Upper lobe of left lung (tissue), 6 donors: ENCODE measurements around the gene SPG11. TPM values are rescaled to one million over a fixed set of nuclear protein-coding genes. Genes with fewer than 3 reads are reported as not detected.

Source experiments
- ATAC-seq, 2 donors: fragments of 200-7000 bp; cut with Tn5 transposase; one replicate each; pipeline ENCODE4 v1.9.1; 2022; ENCODE audit warnings: mild to moderate bottlenecking in 2 of 2, moderate library complexity in 2 of 2; ENCODE audit not compliant: low FRiP score in 2 of 2
- DNase-seq, 2 donors: peaks; one replicate each; pipeline ENCODE4 v3.0.0-alpha.2; 2019 to 2020
- H3K27ac ChIP-seq, 4 donors: fragments of 200-600 bp; sonication (generic); one replicate each; pipeline ENCODE4 v1.5.1; 2016 to 2019
- H3K27me3 ChIP-seq, 4 donors: fragments of 200-600 bp; sonication (generic); one replicate each; pipeline ENCODE4 v1.5.1; 2017 to 2019
- H3K36me3 ChIP-seq, 4 donors: fragments of 200-600 bp; sonication (generic); one replicate each; pipeline ENCODE4 v1.5.1; 2016 to 2019
- H3K4me1 ChIP-seq, 4 donors: fragments of 200-600 bp; sonication (generic); one replicate each; pipeline ENCODE4 v1.5.1; 2018 to 2019
- H3K4me3 ChIP-seq, 4 donors: fragments of 200-600 bp; sonication (generic); one replicate each; pipeline ENCODE4 v1.5.1; 2017 to 2019; ENCODE audit warnings: mild to moderate bottlenecking in 2 of 4, moderate library complexity in 1 of 4
- H3K9me3 ChIP-seq, 4 donors: fragments of 200-600 bp; sonication (generic); one replicate each; pipeline ENCODE4 v1.5.1; 2018 to 2019
- EP300 ChIP-seq, 4 donors: sonication (generic); formaldehyde crosslinking; IDR thresholded peaks; one replicate each; pipeline ENCODE4 v1.5.1; 2017; ENCODE audit warnings: antibody characterized with exemption in 4 of 4, control low read depth in 2 of 4
- POLR2A ChIP-seq, 4 donors: fragments of 450-650 bp; IDR thresholded peaks; one replicate each; pipeline ENCODE4 v1.5.1; 2016 to 2017; ENCODE audit warnings: antibody characterized with exemption in 4 of 4, mild to moderate bottlenecking in 2 of 4
- POLR2AphosphoS5 ChIP-seq, 2 donors: sonication (generic); formaldehyde crosslinking; IDR thresholded peaks; one replicate each; pipeline ENCODE4 v1.5.1; 2017; ENCODE audit warnings: antibody characterized with exemption in 2 of 2
- WGBS, 2 donors: methylation state at CpG; one replicate each; pipeline ENCODE4 v1.1.5; 2017 to 2018; 5-methylcytosine and 5-hydroxymethylcytosine counted together
- total RNA-seq, 6 donors: library from RNA; depleted of rRNA in 4 of 6; stranded (reverse); fragments of >200 nt in 4 of 6; gene quantifications; one replicate each; pipeline versions ENCODE4 v1.1.0 to v1.2.1, GENCODE V29; 2016 to 2021
- TF ChIP-seq, protein P1 (sequence below), 6 experiments: fragments of 450-650 bp in 4 of 6; fragments of 200-600 bp in 2 of 6; sonication (generic) in 2 of 6; IDR thresholded peaks; one replicate each; pipeline ENCODE4 v1.5.1; 2016 to 2019; ENCODE audit warnings: antibody characterized with exemption in 6 of 6
- donor health status: DM: no; HTN: no; CAD: no; lungs with moderate emphysema.
- donor health status: DM: no; HTN: yes; CAD: no; lungs with severe emphysema.

SPG11 gene, protein sequence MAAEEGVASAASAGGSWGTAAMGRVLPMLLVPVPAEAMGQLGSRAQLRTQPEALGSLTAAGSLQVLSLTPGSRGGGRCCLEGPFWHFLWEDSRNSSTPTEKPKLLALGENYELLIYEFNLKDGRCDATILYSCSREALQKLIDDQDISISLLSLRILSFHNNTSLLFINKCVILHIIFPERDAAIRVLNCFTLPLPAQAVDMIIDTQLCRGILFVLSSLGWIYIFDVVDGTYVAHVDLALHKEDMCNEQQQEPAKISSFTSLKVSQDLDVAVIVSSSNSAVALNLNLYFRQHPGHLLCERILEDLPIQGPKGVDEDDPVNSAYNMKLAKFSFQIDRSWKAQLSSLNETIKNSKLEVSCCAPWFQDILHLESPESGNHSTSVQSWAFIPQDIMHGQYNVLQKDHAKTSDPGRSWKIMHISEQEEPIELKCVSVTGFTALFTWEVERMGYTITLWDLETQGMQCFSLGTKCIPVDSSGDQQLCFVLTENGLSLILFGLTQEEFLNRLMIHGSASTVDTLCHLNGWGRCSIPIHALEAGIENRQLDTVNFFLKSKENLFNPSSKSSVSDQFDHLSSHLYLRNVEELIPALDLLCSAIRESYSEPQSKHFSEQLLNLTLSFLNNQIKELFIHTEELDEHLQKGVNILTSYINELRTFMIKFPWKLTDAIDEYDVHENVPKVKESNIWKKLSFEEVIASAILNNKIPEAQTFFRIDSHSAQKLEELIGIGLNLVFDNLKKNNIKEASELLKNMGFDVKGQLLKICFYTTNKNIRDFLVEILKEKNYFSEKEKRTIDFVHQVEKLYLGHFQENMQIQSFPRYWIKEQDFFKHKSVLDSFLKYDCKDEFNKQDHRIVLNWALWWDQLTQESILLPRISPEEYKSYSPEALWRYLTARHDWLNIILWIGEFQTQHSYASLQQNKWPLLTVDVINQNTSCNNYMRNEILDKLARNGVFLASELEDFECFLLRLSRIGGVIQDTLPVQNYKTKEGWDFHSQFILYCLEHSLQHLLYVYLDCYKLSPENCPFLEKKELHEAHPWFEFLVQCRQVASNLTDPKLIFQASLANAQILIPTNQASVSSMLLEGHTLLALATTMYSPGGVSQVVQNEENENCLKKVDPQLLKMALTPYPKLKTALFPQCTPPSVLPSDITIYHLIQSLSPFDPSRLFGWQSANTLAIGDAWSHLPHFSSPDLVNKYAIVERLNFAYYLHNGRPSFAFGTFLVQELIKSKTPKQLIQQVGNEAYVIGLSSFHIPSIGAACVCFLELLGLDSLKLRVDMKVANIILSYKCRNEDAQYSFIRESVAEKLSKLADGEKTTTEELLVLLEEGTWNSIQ (N-terminal part only)
- 100 to 1,000 TPM in 3 of 6 donors, 10 to 100 TPM in 3; 81.6 to 161 (median 97.4) TPM for total RNA-seq

DNA sequence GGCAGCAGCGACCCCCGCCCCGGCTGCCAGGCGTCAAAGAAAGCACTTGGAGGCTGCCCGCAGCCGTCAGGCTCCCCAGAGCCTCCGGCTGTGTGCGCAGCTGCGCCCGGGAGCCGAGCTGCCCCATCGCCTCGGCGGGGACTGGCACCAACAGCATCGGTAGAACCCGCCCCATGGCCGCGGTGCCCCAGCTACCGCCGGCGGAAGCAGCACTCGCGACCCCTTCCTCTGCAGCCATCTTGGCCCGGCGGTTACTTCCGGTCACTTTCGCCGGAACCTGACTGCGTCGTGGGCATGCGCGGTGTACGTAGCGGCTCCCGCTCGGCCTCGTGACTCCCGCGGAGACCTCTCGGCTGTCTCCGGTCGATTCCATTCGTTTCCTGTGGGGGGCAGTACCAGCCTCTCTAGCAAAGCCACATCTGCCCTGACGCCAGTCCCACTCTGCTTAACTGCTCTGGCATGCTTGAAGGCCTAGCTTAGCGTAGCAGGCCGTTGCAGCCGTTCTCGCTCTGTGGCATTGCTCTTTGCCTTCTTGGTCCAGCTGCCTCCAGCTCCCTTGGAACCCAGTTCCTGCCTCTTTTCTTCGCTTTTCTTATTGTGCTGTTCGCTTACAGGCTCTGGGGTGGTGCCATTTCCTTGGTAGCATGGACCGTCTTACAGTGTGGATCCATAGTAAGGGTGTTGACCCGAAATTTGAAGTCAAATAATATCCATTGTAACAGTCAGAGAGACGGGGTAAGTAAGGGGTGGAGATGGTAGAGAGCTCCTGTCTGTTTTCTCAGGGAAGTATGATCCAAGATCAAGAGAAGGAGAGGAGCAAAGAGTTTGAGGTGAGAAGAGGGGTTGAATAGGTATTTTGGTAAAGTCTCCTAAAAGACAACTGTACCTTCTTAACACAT lies at the start of gene SPG11:
Gene SPG11, minus strand, starts transcription at position 253 of the 899 bp plus-strand sequence. Its CDS starts 15 bp downstream, at position 238.
- Histone ChIP-seq H3K4me1 (peaks cover 15 to 20% (median 16%) of the 10 kb centered on the region in 4 donors), H3K27me3 (no peaks in the 10 kb centered on the region), H3K27ac (peak within 1 kb of the TSS; percentile 96 to 100 (median 100)), H3K9me3 (no peaks in the 10 kb centered on the region), H3K36me3 (peaks cover 3 to 13% (median 8%) of the 10 kb centered on the region in 4 donors), H3K4me3 (peak within 1 kb of the TSS; percentile 84 to 98 (median 91))
- peak; percentile 96 to 99 for DNase-seq
- peak in 1 of 4 donors; percentile 78 for TF ChIP-seq EP300 (IDR thresholded peaks at IDR 0.05)
- peak; percentile 90 to 99 (median 94) for TF ChIP-seq POLR2A (IDR thresholded peaks at IDR 0.05)
- TF ChIP-seq POLR2AphosphoS5 (IDR thresholded peaks at IDR 0.05) = peak; percentile 98 to 99
- TF ChIP-seq, protein P1, sequence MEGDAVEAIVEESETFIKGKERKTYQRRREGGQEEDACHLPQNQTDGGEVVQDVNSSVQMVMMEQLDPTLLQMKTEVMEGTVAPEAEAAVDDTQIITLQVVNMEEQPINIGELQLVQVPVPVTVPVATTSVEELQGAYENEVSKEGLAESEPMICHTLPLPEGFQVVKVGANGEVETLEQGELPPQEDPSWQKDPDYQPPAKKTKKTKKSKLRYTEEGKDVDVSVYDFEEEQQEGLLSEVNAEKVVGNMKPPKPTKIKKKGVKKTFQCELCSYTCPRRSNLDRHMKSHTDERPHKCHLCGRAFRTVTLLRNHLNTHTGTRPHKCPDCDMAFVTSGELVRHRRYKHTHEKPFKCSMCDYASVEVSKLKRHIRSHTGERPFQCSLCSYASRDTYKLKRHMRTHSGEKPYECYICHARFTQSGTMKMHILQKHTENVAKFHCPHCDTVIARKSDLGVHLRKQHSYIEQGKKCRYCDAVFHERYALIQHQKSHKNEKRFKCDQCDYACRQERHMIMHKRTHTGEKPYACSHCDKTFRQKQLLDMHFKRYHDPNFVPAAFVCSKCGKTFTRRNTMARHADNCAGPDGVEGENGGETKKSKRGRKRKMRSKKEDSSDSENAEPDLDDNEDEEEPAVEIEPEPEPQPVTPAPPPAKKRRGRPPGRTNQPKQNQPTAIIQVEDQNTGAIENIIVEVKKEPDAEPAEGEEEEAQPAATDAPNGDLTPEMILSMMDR (IDR thresholded peaks at IDR 0.05) = peak; percentile 87 to 100 (median 99)
- ATAC-seq = peak; percentile 98 to 99
- 11 to 26% methylated on average over 13 to 39 of the region's 53 CpGs for WGBS, 2 donors

DNA sequence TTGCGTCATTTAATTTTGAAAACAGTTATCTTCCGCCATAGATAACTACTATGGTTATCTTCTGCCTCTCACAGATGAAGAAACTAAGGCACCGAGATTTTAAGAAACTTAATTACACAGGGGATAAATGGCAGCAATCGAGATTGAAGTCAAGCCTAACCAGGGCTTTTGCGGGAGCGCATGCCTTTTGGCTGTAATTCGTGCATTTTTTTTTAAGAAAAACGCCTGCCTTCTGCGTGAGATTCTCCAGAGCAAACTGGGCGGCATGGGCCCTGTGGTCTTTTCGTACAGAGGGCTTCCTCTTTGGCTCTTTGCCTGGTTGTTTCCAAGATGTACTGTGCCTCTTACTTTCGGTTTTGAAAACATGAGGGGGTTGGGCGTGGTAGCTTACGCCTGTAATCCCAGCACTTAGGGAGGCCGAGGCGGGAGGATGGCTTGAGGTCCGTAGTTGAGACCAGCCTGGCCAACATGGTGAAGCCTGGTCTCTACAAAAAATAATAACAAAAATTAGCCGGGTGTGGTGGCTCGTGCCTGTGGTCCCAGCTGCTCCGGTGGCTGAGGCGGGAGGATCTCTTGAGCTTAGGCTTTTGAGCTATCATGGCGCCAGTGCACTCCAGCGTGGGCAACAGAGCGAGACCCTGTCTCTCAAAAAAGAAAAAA lies 49.0 kb upstream of the SPG11 start:
- peak overlapping the region; percentile 99 to 100 (median 100) for H3K27ac ChIP-seq
- TF ChIP-seq POLR2AphosphoS5 (IDR thresholded peaks at IDR 0.05) (peak; percentile 88 to 91), POLR2A (IDR thresholded peaks at IDR 0.05) (peak in 3 of 4 donors; percentile 35 to 80 (median 56)), EP300 (IDR thresholded peaks at IDR 0.05) (peak in 2 of 4 donors; percentile 27 to 63)
- TF ChIP-seq, protein P1 (IDR thresholded peaks at IDR 0.05) = no peak
- 6 to 8% methylated on average over 24 of the region's 24 CpGs for WGBS, 2 donors
- peaks cover 21 to 33% (median 24%) of the 10 kb centered on the region in 4 donors for H3K36me3 ChIP-seq
- ATAC-seq = peak; percentile 79 to 85
- peak; percentile 24 to 86 for DNase-seq
- H3K4me3 ChIP-seq = peak overlapping the region; percentile 67 to 87 (median 68)
- peaks cover 36 to 53% (median 45%) of the 10 kb centered on the region in 4 donors for H3K4me1 ChIP-seq
- no peaks in the 10 kb centered on the region for H3K27me3 ChIP-seq
- no peaks in the 10 kb centered on the region for H3K9me3 ChIP-seq

DNA sequence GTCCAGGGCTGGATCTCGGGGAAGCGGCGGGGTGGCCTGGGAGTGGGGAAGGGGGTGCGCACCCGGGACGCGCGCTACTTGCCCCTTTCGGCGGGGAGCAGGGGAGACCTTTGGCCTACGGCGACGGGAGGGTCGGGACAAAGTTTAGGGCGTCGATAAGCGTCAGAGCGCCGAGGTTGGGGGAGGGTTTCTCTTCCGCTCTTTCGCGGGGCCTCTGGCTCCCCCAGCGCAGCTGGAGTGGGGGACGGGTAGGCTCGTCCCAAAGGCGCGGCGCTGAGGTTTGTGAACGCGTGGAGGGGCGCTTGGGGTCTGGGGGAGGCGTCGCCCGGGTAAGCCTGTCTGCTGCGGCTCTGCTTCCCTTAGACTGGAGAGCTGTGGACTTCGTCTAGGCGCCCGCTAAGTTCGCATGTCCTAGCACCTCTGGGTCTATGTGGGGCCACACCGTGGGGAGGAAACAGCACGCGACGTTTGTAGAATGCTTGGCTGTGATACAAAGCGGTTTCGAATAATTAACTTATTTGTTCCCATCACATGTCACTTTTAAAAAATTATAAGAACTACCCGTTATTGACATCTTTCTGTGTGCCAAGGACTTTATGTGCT lies 48.4 kb upstream of the SPG11 start:
- Histone ChIP-seq H3K27me3 (no peaks in the 10 kb centered on the region), H3K4me1 (peaks cover 32 to 58% (median 44%) of the 10 kb centered on the region in 4 donors), H3K4me3 (peak overlapping the region; percentile 67 to 87 (median 68)), H3K36me3 (peaks cover 14 to 26% (median 18%) of the 10 kb centered on the region in 4 donors), H3K27ac (peak overlapping the region; percentile 99 to 100 (median 100)), H3K9me3 (no peaks in the 10 kb centered on the region)
- TF ChIP-seq, protein P1 (IDR thresholded peaks at IDR 0.05) = peak in 1 of 6 experiments; percentile 5
- peak in 1 of 4 donors; percentile 51 for TF ChIP-seq POLR2A (IDR thresholded peaks at IDR 0.05)
- TF ChIP-seq POLR2AphosphoS5 (IDR thresholded peaks at IDR 0.05) = no peak
- ATAC-seq (peak; percentile 68 to 76), DNase-seq (peak; percentile 41 to 89)
- WGBS, 2 donors = 0% methylated on average over 25 to 35 of the region's 46 CpGs
